CD4-positive, alpha-beta T cell treated with Interleukin-17A for 1 hour (primary cell): Measurements from ENCODE around the gene IL23R.
A peak's percentile ranks its signal among the peaks of the same experiment; 100 is the strongest.

ENCODE experiments used
- DNase-seq: peaks from one replicate; pipeline ENCODE4 v3.0.0-alpha.2; 2020

Gene IL23R

DNA sequence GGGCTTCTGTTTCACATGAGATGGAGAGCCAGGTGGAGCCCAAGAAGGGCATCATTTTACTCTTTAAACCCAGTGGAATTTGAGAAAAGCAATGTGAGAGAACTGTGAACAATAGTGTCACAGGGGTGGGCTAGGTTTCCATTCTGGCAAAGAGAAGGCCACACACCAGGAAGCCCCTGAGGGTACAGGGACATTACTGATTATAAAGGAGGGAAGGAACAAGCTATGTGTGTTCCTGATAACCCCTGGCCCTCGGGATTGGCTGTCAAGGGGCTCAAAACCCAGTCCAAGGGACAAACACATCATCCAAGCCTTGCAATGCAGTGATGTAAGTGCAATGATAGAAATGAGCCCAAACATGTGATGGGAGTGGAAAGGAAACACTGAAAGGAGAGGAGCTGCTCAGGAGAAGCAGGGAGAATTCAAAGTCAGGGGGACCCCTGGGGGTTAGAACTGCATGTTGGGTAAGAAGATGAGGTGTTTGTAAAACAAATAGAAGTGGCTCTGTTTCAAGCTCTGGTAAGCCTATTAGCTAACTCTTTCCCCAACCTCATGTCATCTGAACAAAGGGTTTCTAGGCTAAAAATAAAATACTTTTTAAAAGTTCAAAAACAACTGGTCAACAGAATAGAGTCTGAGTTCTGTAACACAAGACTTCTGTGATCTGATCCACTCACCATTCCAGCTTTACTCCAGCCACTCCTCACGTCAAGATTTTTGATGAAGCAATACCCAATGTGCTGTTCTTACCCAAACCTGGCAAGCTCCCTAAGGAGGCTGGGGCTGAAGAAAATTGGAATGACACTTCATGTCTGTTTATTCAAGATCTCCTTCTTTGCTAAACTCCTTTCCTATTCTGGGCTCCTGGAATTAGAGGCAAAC, 90.3 kb downstream of the IL23R start:
- DNase-seq = no peak

DNA sequence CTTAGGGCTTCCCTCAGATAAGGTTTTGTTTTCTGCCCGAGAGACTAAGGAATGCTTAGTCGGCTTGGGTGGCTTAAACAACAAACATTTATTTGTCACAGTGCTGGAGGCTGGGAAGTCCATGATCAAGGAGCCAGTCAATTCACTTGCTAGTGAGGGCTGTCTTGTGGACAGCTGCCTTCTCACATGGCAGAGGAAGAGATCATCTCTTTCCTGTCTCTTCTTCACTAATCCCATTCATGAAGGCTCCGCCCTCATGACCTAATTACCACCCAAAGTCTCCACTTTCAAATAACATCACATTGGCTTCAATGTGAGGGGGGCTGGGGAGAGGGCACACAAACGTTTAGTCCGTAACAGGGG, 90.9 kb downstream of the IL23R start:
- no peak for DNase-seq

- DNase-seq = peak; percentile 28
Measured at GRCh38 chr1:67261680-67262079, 95.4 kb downstream of the IL23R start.

- no peak for DNase-seq
Measured at GRCh38 chr1:67262735-67263134, 96.5 kb downstream of the IL23R start.

GRCh38 chr1:67264152-67264551, 97.9 kb downstream of the IL23R start:
- DNase-seq = no peak

GRCh38 chr1:67264899-67265298, 98.6 kb downstream of the IL23R start:
- DNase-seq = peak; percentile 5

- no peak for DNase-seq
Measured at GRCh38 chr1:67269061-67269460, 102.8 kb downstream of the IL23R start.

DNA sequence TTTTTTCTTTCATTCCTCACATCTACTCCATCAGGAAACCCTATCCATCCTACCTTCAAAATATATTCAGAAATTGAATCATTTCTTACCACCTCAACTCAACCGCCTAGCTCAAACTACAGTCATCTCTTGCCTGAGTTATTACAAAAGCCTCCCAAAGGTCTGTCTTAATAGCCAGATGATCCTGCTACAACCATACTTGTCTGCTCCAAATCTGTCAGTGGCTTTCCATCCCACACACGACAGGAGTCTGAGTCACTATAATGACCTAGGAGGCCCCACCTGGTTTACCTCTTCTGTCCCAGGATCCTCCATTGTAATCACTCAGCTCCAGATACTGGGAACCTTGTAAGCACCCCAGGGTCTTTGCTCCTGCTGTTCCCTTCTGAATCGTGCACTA, 104.3 kb downstream of the IL23R start:
- no peak for DNase-seq

GRCh38 chr1:67273591-67273990, 107.3 kb downstream of the IL23R start:
- DNase-seq = no peak

DNA sequence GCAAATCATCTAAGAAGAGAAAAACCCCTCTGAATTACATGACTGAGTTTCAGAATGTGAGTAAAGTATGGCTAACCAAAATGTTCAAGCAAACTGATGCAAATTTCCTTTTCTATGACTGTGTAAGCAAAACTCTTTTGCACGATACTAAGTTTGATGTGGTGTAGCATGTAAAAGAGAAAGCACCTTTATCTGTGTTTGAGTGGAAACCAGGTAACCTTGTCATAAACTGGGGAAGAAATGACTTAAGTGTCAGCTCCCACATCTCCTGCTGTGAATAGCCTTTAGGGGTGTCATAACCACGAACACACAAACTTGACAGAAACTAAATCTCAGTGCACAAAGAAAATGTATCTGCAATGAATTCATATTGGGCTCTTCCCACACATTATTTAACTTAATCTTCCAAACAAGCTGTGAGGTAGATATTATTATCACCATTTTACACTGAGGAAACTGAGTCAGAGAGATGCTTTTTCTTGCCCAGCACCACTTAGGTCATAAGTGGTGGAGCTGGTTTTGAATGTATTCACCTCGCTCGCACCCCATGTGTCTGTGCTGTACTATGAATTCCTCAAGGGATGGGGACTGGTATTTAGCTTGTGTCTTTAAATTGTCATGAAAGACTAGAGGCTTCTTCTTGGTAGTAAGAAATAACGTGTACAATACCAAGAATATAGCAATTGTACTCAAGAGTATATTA, 108.5 kb downstream of the IL23R start:
- peak; percentile 15 for DNase-seq

DNA sequence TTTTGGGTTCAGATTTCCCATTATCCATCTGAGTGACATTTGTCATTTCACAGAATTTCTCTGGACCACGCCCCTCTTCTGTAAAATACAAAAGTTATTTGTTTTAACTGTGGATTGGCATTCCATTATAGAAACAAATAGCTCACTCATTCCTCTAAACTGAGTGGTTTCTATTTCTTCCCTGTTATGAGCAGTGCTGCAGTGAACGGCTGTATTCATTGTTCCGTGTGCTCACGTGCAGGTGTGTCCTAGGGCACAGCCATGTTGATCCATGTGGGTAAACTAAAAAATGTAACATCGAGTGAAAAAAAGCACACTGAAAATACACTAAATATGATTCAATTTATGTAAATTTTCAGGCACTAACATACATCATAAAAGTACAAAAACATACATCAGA, 114.4 kb downstream of the IL23R start:
- DNase-seq = no peak

DNA sequence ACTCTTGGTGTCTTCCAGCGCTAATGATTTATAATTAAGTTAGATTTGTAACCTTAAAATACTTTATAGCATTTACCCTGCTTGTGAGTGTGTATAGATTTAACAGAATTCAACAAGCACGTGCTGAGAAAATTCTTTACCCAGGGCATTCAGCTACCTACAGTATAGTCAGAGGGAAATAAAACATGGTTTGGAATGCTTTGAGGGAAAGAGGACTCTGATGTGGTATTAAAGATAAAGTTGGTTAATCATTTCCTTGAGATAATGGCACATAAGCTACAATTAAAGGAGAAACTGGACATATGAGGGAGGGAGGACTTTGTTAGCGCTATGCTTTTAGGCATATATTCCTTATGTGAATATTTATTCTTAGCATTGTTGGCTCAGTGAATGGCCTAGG, 115.0 kb downstream of the IL23R start:
- no peak for DNase-seq

- DNase-seq = no peak
Measured at GRCh38 chr1:67285780-67286488, 119.7 kb downstream of the IL23R start.

DNA sequence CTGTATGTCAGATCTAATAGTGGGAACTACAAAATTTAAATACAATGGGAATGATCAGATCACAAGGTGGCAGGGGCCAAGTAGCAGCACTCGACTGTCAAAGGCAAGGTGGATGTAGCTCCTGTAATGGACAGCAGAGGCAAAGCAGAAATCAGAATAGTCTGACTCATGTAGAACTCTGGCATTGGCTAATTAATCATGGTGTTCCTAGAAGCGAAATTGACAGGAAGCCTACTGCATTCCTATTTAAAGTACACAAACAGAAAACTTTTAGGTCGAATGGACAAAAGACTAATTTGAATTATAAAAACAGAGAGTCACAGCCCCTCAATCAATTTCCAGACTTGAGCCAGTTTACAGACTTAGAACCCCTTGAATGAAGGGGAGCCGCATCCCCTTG, 124.0 kb downstream of the IL23R start:
- no peak for DNase-seq

DNA sequence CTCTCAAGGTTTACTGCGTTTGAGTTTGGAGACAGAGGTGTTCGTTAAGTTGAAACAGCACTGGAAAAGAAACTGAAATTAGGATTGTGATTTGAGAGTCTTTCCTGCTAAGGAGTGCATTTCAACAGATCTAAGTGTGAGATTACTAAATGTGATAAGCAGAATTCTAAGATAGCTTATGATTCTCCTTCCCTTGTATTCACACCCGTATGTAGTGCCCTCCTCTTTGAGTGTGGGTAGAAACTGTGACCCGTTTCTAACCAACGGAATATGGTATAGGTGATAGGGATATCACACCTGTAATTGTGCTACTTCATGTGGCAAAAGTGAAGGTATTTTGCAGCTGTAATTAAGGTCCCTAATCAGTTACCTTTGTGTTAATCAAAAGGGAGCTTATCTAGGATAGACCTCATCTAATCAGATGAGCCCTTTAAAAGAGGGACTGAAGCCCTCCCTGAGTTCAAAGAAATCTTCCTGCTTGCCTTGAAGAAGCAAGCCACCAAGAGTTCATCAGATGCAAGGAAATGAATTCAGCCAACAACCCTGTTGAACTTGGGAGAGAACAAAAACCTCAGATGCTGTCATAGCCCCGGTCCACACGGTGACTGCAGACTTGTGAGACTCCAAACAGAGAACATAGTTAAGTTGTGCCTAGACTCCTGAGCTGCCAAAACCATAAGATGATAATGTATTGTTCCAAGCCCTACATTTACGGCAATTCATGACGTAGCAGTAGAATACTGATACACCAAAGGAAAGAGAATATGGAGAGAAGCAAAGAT, 128.8 kb downstream of the IL23R start:
- peak; percentile 7 for DNase-seq

- DNase-seq = no peak
Measured at GRCh38 chr1:67298762-67299161, 132.5 kb downstream of the IL23R start.

- no peak for DNase-seq
Measured at GRCh38 chr1:67299296-67299695, 133.0 kb downstream of the IL23R start.

DNA sequence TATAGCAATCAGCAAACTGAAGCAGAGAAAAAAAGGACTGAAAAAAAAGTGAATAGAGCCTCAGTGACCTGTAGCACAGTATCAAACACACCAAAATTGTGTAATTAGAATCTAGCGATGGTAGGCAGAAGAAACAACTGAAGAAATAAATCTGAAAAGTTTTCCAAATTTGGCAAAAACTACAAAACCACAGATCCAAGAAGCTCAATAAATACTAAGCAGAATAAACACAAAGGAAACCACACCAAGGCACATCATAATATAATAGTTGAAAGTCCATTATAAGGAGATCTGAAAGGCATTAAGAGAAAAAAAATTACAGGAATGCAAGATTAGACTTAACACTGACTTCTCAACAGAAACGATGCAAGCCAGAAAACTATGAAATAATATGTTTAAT, 134.3 kb downstream of the IL23R start:
- DNase-seq = no peak

GRCh38 chr1:67304023-67304422, 137.8 kb downstream of the IL23R start:
- DNase-seq = no peak

DNA sequence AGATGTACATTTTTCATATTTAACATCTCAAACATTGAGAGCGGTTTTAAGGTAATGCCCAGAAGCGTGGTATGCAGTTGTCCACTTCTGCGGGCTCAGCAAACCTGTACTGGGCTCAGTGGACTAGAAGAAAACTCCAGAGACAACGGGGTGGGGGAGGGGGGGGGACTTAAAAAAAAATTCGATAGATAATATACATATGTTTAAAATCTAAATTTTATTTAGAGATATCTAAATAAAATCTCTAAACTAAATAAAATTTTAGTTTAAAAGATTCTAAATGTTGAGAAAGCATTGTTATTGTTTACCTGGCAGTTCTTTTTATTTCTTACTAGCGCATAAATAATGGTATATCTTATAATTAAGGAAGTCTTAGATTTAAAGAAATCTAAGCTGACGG, 140.3 kb downstream of the IL23R start:
- no peak for DNase-seq

- peak; percentile 39 for DNase-seq
Measured at GRCh38 chr1:67307251-67308060, 141.2 kb downstream of the IL23R start, which contains the start of gene IL12RB2. Gene IL12RB2, plus strand, starts transcription at chr1:67307873. Its CDS starts 12,496 bp downstream, at chr1:67320369.

- DNase-seq = no peak
Measured at GRCh38 chr1:67308136-67308535, 141.9 kb downstream of the IL23R start.
